Measurements from ENCODE around the gene GFOD1. TPM values are rescaled to one million over a fixed set of nuclear protein-coding genes. Genes with fewer than 3 reads are reported as not detected.

Gene GFOD1
- polyA plus RNA-seq, 2 of the 4 experiments (the other 2 are of a cell fraction) = 2.7 to 3.5 TPM

GRCh38 chr6:13484827-13485226 lies 2.6 kb downstream of the GFOD1 start (continued):
- TF ChIP-seq CHD2 (IDR thresholded peaks at IDR 0.05; ENCODE audit: low read length, partially characterized antibody) (no peak), TFCP2L1 (CRISPR knock-in tag; IDR thresholded peaks at IDR 0.05) (no peak), EHF (CRISPR knock-in tag; IDR thresholded peaks at IDR 0.05) (no peak), POLR2A (IDR thresholded peaks at IDR 0.05; ENCODE audit: low read length) (no peak), RAD21 (conservative IDR thresholded peaks at IDR 0.05 in 1 of 2, IDR thresholded peaks at IDR 0.05 in 1 of 2) (no peak)

- CTCF ChIA-PET = interaction anchor here (0.7 to 1.4 kb wide), 2 partner anchors 11 to 190 kb away, joined by 3 read pairs; no protein-coding TSS in a partner anchor
- Histone ChIP-seq H3K27ac (peak overlapping the region in 1 of 2 experiments; percentile 38; a peak in 3 of 6 replicates), H3K4me3 (no peak overlapping the region), H3K4me2 (peak overlapping the region; percentile 88), H3K9me3 (no peaks in the 10 kb centered on the region), H3K4me1 (peaks cover 39% of the 10 kb centered on the region)
- DNase-seq (ENCODE audit: low read depth in 1 of 2, low spot score in 1 of 2) (no peak), ATAC-seq (no peak), FAIRE-seq (no peak)
- TF ChIP-seq ATOH8 (CRISPR knock-in tag; IDR thresholded peaks at IDR 0.05; ENCODE audit: low read depth) = no peak
- TF ChIP-seq, protein P1, sequence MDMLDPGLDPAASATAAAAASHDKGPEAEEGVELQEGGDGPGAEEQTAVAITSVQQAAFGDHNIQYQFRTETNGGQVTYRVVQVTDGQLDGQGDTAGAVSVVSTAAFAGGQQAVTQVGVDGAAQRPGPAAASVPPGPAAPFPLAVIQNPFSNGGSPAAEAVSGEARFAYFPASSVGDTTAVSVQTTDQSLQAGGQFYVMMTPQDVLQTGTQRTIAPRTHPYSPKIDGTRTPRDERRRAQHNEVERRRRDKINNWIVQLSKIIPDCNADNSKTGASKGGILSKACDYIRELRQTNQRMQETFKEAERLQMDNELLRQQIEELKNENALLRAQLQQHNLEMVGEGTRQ (IDR thresholded peaks at IDR 0.05) = no peak
- no peak for TF ChIP-seq HDAC2 (IDR thresholded peaks at IDR 0.05)
- no peak for TF ChIP-seq CHD2 (IDR thresholded peaks at IDR 0.05; ENCODE audit: low read length, partially characterized antibody)
- TF ChIP-seq KDM1A (IDR thresholded peaks at IDR 0.05; ENCODE audit: low read depth) = no peak
- TF ChIP-seq MAFK (IDR thresholded peaks at IDR 0.05; ENCODE audit: partially characterized antibody) = no peak
- TF ChIP-seq ZSCAN20 (CRISPR knock-in tag; IDR thresholded peaks at IDR 0.05) = no peak
- no peak for TF ChIP-seq CBX8 (IDR thresholded peaks at IDR 0.05)
- no peak for TF ChIP-seq HOXB13 (CRISPR knock-in tag; IDR thresholded peaks at IDR 0.05; ENCODE audit: low read depth)
- no peak for TF ChIP-seq TFCP2L1 (CRISPR knock-in tag; IDR thresholded peaks at IDR 0.05)
- 68% methylated on average over 6 of the region's 6 CpGs for WGBS (ENCODE audit: missing lambda C conversion rate)
- POLR2A ChIA-PET = no interaction called here
Observed at GRCh38 chr6:13484138-13484708, 3.2 kb downstream of the GFOD1 start.

DNA sequence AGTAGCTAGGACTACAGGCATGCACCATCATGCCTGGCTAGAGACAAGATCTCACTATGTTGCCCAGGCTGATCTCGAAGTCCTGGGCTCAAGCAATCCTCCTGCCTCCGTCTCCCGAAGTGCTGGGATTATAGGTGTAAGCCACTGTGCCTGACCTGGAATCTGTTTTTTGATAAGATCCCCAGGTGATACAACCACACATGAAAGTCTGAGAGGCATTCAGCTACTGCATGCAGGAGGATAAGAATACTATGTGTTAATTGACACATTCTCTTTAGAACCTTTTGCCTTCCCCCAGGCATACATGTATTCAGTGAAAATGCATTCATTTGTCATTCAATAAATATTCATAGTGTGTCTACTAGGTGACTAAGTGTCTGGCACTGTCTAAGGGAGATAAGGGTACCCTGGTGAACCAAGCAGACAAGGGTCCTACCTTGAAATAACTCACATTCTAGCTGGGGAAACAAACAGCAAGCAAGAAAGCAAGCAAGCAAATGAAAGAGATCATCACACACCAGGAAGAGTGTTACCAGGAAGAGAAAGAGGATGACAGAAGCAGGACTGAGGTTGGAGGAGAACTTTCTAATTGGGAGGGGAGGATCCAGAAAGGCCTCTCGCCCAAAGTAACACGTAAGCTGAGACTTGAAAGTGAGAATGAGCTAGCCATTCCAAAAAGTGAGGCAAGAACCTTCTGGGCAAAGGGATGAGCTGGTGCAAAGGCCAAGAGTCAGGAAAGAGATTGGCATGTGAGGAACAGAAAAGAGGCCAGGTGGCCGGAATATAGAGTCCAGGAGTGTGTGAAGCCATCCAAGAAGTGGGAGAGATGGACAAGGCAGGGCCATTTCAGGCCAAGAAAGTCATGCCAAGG lies 6.5 kb downstream of the GFOD1 start:
- WGBS (ENCODE audit: missing lambda C conversion rate) = 86% methylated on average over 6 of the region's 6 CpGs
- Histone ChIP-seq H3K9me3 (no peaks in the 10 kb centered on the region), H3K4me2 (peak overlapping the region; percentile 41), H3K4me1 (peaks cover 34% of the 10 kb centered on the region), H3K4me3 (no peak overlapping the region), H3K27ac (peak overlapping the region; percentile 35 to 67; a peak in 4 of 6 replicates)
- FAIRE-seq (no peak), DNase-seq (ENCODE audit: low read depth in 1 of 2, low spot score in 1 of 2) (peak in 1 of 2 experiments; percentile 48), ATAC-seq (peak in 1 of 2 experiments; percentile 81; a peak in 3 of 6 replicates)
- ChIA-PET CTCF (interaction anchor here (1.2 to 2.6 kb wide), 2 partner anchors 94 to 145 kb away, joined by 4 to 8 read pairs; partner anchors contain the start of gene SIRT5), POLR2A (interaction anchor here (1.0 kb wide), 1 partner anchor 94 kb away, joined by 4 read pairs; the partner anchor contains the start of gene SIRT5)
- TF ChIP-seq, protein P1 (IDR thresholded peaks at IDR 0.05) = no peak
- TF ChIP-seq GATA3 (IDR thresholded peaks at IDR 0.05; ENCODE audit: borderline replicate concordance) (peak; percentile 39; the same call in 1 of the 2 replicates), EHMT2 (IDR thresholded peaks at IDR 0.05; ENCODE audit: low read depth) (no peak), FOSL2 (IDR thresholded peaks at IDR 0.05) (no peak), FOSL2 (CRISPR knock-in tag; IDR thresholded peaks at IDR 0.05) (peak; percentile 56), FOXS1 (CRISPR knock-in tag; IDR thresholded peaks at IDR 0.05) (no peak), HMGXB4 (CRISPR knock-in tag; IDR thresholded peaks at IDR 0.05; ENCODE audit: borderline replicate concordance) (no peak), RNF2 (IDR thresholded peaks at IDR 0.05; ENCODE audit: borderline replicate concordance, low read depth) (no peak), BHLHE40 (IDR thresholded peaks at IDR 0.05; ENCODE audit: low read depth, low read length) (no peak), HOXB5 (CRISPR knock-in tag; IDR thresholded peaks at IDR 0.05) (no peak), RCOR1 (IDR thresholded peaks at IDR 0.05; ENCODE audit: low read depth, low read length) (no peak), E2F6 (IDR thresholded peaks at IDR 0.05; ENCODE audit: borderline replicate concordance, low read depth) (no peak), BCL3 (IDR thresholded peaks at IDR 0.05) (no peak)

Data from A549 (cell line).